ENCODE results near the gene ANKS1A.

ANKS1A gene

GRCh38 chr6:35058865-35059522 is 169.9 kb downstream of the ANKS1A start:
- Histone ChIP-seq H4K20me1 (ENCODE audit: control insufficient read depth, insufficient read depth, low read depth, low read length) (no peaks in the 10 kb centered on the region; the same call in 1 of the 2 replicates), H3K27ac (ENCODE audit: low read depth, low read length) (no peak overlapping the region), H3K4me1 (ENCODE audit: control insufficient read depth, low read length) (peaks cover 8% of the 10 kb centered on the region), H3K9me3 (ENCODE audit: control insufficient read depth, insufficient read depth, low read length) (no peaks in the 10 kb centered on the region), H3F3A (ENCODE audit: control insufficient read depth, insufficient read depth) (no peaks in the 10 kb centered on the region), H3K27me3 (ENCODE audit: control insufficient read depth, low read length) (no peaks in the 10 kb centered on the region), H3K79me2 (ENCODE audit: control insufficient read depth, low read length) (no peaks in the 10 kb centered on the region), H3K9me2 (replicated peaks; ENCODE audit: control insufficient read depth, low read length) (no peaks in the 10 kb centered on the region), H3K4me3 (ENCODE audit: low read length) (no peak overlapping the region), H3K4me2 (ENCODE audit: low read length) (no peak overlapping the region), H3K36me3 (ENCODE audit: control insufficient read depth, low read length) (no peaks in the 10 kb centered on the region)
- TF ChIP-seq CTCF (IDR thresholded peaks at IDR 0.05; ENCODE audit: low read depth, low read length, poor library complexity, severe bottlenecking) (no peak), EZH2phosphoT487 (IDR thresholded peaks at IDR 0.05; ENCODE audit: borderline replicate concordance, low read length) (no peak)

DNA sequence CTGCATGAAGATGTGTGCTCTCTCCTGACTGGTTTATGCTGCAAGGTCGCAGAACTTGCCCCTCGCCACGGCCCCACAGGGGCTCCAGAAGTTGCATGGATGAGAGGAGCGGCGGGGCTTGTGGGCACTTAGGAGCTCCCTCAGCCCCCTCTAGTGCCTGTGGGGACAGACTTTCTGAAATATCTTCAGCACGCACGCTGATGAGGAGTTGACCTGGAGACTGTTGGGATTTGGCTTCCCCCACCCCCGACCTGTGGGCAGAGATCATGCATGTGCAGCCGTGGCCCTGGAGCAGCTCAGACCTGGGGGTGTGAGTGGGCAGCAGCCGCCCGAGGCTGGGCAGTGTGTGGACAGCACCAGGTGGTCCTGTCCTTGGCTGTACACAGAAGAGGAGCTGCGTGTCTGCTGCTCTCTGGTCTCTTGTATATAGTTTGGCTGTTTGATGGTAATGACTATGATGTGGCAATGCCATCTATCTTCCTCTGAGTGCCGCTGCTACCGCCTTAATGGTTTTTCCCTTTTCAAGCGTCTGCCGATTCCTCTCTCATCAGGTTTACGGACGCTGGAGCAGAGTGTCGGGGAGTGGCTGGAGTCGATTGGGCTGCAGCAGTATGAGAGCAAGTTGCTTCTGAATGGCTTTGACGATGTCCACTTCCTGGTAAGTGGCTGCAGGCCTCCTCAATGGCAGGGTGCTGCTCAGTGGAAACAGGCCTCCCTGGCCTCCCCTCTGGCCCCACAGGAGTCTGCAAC is 170.7 kb downstream of the ANKS1A start:
- H3K79me2 ChIP-seq (ENCODE audit: control insufficient read depth, low read length), result no peaks in the 10 kb centered on the region
- TF ChIP-seq CTCF (IDR thresholded peaks at IDR 0.05; ENCODE audit: low read depth, low read length, poor library complexity, severe bottlenecking) (no peak), EZH2phosphoT487 (IDR thresholded peaks at IDR 0.05; ENCODE audit: borderline replicate concordance, low read length) (no peak)
- peaks cover 8% of the 10 kb centered on the region for H3K4me1 ChIP-seq (ENCODE audit: control insufficient read depth, low read length)
- H3K36me3 ChIP-seq (ENCODE audit: control insufficient read depth, low read length), result no peaks in the 10 kb centered on the region
- H4K20me1 ChIP-seq (ENCODE audit: control insufficient read depth, insufficient read depth, low read depth, low read length), result no peaks in the 10 kb centered on the region; the same call in 1 of the 2 replicates
- H3K27me3 ChIP-seq (ENCODE audit: control insufficient read depth, low read length), result no peaks in the 10 kb centered on the region
- no peaks in the 10 kb centered on the region for H3K9me3 ChIP-seq (ENCODE audit: control insufficient read depth, insufficient read depth, low read length)
- H3K27ac ChIP-seq (ENCODE audit: low read depth, low read length), result no peak overlapping the region
- H3K4me2 ChIP-seq (ENCODE audit: low read length), result no peak overlapping the region
- no peak overlapping the region for H3K4me3 ChIP-seq (ENCODE audit: low read length)
- H3K9me2 ChIP-seq (replicated peaks; ENCODE audit: control insufficient read depth, low read length), result no peaks in the 10 kb centered on the region
- no peaks in the 10 kb centered on the region for H3F3A ChIP-seq (ENCODE audit: control insufficient read depth, insufficient read depth)

DNA sequence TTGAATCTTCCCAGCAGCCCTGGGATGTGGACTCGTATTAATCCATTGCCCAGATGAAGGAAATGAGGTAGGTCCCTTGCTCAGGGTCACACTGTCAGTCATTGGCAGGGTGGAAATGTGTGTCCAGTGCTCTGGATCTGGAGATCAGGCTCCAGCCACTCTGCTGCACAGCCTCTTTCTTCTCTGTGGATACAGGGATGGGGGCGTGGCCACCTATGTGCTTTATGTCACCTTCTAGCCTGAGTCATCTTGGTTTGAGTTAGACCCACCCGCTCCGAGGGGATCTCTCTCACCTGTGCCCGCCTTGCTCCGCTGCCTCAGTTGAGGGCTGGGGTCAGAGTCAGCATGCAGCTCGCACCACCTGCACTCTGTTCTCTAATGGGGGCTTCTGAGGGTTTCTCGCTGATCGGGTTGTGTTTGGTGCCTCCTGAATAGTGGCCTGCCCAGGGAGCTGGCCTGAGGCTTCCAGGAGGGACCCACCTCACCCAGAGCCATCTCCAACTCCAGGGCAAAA is 172.1 kb downstream of the ANKS1A start:
- Histone ChIP-seq H3K4me2 (ENCODE audit: low read length) (no peak overlapping the region), H3K36me3 (ENCODE audit: control insufficient read depth, low read length) (no peaks in the 10 kb centered on the region), H3K27me3 (ENCODE audit: control insufficient read depth, low read length) (no peaks in the 10 kb centered on the region), H3K9me3 (ENCODE audit: control insufficient read depth, insufficient read depth, low read length) (no peaks in the 10 kb centered on the region), H3K9me2 (replicated peaks; ENCODE audit: control insufficient read depth, low read length) (no peaks in the 10 kb centered on the region), H3K4me3 (ENCODE audit: low read length) (no peak overlapping the region), H3K27ac (ENCODE audit: low read depth, low read length) (no peak overlapping the region), H4K20me1 (ENCODE audit: control insufficient read depth, insufficient read depth, low read depth, low read length) (no peaks in the 10 kb centered on the region; the same call in 1 of the 2 replicates), H3F3A (ENCODE audit: control insufficient read depth, insufficient read depth) (no peaks in the 10 kb centered on the region), H3K79me2 (ENCODE audit: control insufficient read depth, low read length) (no peaks in the 10 kb centered on the region), H3K4me1 (ENCODE audit: control insufficient read depth, low read length) (peaks cover 8% of the 10 kb centered on the region)
- TF ChIP-seq EZH2phosphoT487 (IDR thresholded peaks at IDR 0.05; ENCODE audit: borderline replicate concordance, low read length) (no peak), CTCF (IDR thresholded peaks at IDR 0.05; ENCODE audit: low read depth, low read length, poor library complexity, severe bottlenecking) (no peak)
